PC-3 (cell line): ENCODE results near the gene AGPAT4. TPM values are rescaled to one million over a fixed set of nuclear protein-coding genes. Genes with fewer than 3 reads are reported as not detected.

Experiments
- ATAC-seq: fragments of 200-7000 bp; cut with Tn5 transposase; 2 replicates; pipeline ENCODE4 v1.9.1; 2020; ENCODE audit warnings: mild to moderate bottlenecking, moderate library complexity
- BruUV-seq: library from RNA; stranded (reverse); fragments of 400-500 nt; replicated peaks from 2 replicates; lab custom pipeline; 2021; lab: Mats Ljungman, UMichigan
- CTCF ChIA-PET: fragments of 300-600 bp; sonication (Branson Sonifier 250); formaldehyde crosslinking; loops from one replicate; lab custom pipeline; 2022; ENCODE audit warnings: antibody characterized with exemption; lab: Charles Lee
- POLR2A ChIA-PET: fragments of 300-600 bp; sonication (Branson Sonifier 250); formaldehyde crosslinking; loops from one replicate; lab custom pipeline; 2022; ENCODE audit warnings: antibody characterized with exemption; ENCODE audit not compliant: unreplicated experiment; lab: Charles Lee
- DNase-seq: peaks from one replicate; pipeline ENCODE4 v3.0.0-alpha.2; 2015
- H2AFZ ChIP-seq: fragments of 300-600 bp; sonication (generic); 2 replicates; pipeline ENCODE4 v1.6.0; 2016; ENCODE audit warnings: antibody characterized with exemption, low read length
- H3F3A ChIP-seq: fragments of 300-600 bp; sonication (generic); one replicate; pipeline ENCODE4 v1.6.0; 2017; ENCODE audit warnings: antibody characterized with exemption, low read length, control low read depth, mild to moderate bottlenecking; ENCODE audit not compliant: unreplicated experiment
- H3K27ac ChIP-seq: fragments of 300-600 bp; sonication (generic); 2 replicates; pipeline ENCODE4 v1.5.1; 2016; ENCODE audit warnings: mild to moderate bottlenecking, low read length
- H3K27me3 ChIP-seq: fragments of 300-600 bp; sonication (generic); 2 replicates; pipeline ENCODE4 v1.6.1; 2016; ENCODE audit warnings: low read length, mixed read lengths
- H3K36me3 ChIP-seq: fragments of 300-600 bp; sonication (generic); 2 replicates; pipeline ENCODE4 v1.6.1; 2016; ENCODE audit warnings: low read depth, mixed run types, low read length, mixed read lengths
- H3K4me1 ChIP-seq: fragments of 300-600 bp; sonication (generic); 2 replicates; pipeline ENCODE4 v1.5.1; 2016; ENCODE audit warnings: low read length; ENCODE audit not compliant: insufficient read depth
- H3K4me2 ChIP-seq: fragments of 300-600 bp; sonication (generic); 2 replicates; pipeline ENCODE4 v1.6.0; 2016; ENCODE audit warnings: low read length
- H3K4me3 ChIP-seq: fragments of 300-600 bp; sonication (generic); 2 replicates; pipeline ENCODE4 v1.5.1; 2016; ENCODE audit warnings: mild to moderate bottlenecking, low read length, mixed read lengths
- H3K79me2 ChIP-seq: fragments of 300-600 bp; sonication (generic); 2 replicates; pipeline ENCODE4 v1.6.1; 2017; ENCODE audit warnings: low read length, mixed read lengths
- H3K9ac ChIP-seq: fragments of 300-600 bp; sonication (generic); 2 replicates; pipeline ENCODE4 v1.6.0; 2016; ENCODE audit warnings: mild to moderate bottlenecking, low read length
- H3K9me2 ChIP-seq: fragments of 300-600 bp; sonication (generic); replicated peaks from 2 replicates; pipeline ENCODE4 v1.6.1; 2016; ENCODE audit warnings: mixed run types, low read length, mixed read lengths
- H3K9me3 ChIP-seq: fragments of 300-600 bp; sonication (generic); 2 replicates; pipeline ENCODE4 v1.6.1; 2016; ENCODE audit warnings: low read length, mixed read lengths
- H4K20me1 ChIP-seq: fragments of 300-600 bp; sonication (generic); 2 replicates; pipeline ENCODE4 v1.6.1; 2016; ENCODE audit warnings: low read length, mixed read lengths
- CTCF ChIP-seq: fragments of 300-600 bp; sonication (generic); conservative IDR thresholded peaks from 2 replicates; pipeline ENCODE4 v1.5.1; 2017; ENCODE audit warnings: antibody characterized with exemption, low read depth, mild to moderate bottlenecking, low read length
- EZH2 ChIP-seq: fragments of 300-600 bp; sonication (generic); IDR thresholded peaks from one replicate; pipeline ENCODE4 v1.6.1; 2017; ENCODE audit warnings: antibody characterized with exemption, mild to moderate bottlenecking, low read length; ENCODE audit not compliant: unreplicated experiment
- EZH2phosphoT487 ChIP-seq: fragments of 300-600 bp; sonication (generic); IDR thresholded peaks from 2 replicates; pipeline ENCODE4 v1.6.1; 2018; ENCODE audit warnings: mild to moderate bottlenecking, antibody characterized with exemption, low read length, borderline replicate concordance
- intact Hi-C: fragments of 100-400 bp; cut with micrococcal nuclease; formaldehyde crosslinking; loops from 2 replicates; pipeline ENCODE4 v1.9.0; 2023
- total RNA-seq: library from RNA; depleted of rRNA; stranded (reverse); fragments of >200 nt; gene quantifications from 2 replicates; pipeline ENCODE4 v1.2.3, GENCODE V29; 2014

AGPAT4 gene
- total RNA-seq, 1 experiment from 2014 or later = 3.8 TPM

GRCh38 chr6:161164182-161164625 is 109.7 kb downstream of the AGPAT4 start:
- TF ChIP-seq CTCF (no peak), EZH2 (no peak), EZH2phosphoT487 (no peak)
- Histone ChIP-seq H4K20me1 (no peaks in the 10 kb centered on the region), H2AFZ (no peak overlapping the region), H3K9me3 (no peaks in the 10 kb centered on the region), H3K9me2 (no peaks in the 10 kb centered on the region), H3K27ac (no peak overlapping the region), H3K4me2 (no peak overlapping the region), H3K4me1 (peaks cover 12% of the 10 kb centered on the region), H3K79me2 (no peaks in the 10 kb centered on the region), H3F3A (no peaks in the 10 kb centered on the region), H3K36me3 (no peaks in the 10 kb centered on the region), H3K4me3 (no peak overlapping the region), H3K9ac (no peak overlapping the region), H3K27me3 (no peaks in the 10 kb centered on the region)
- ChIA-PET POLR2A (no interaction called here), CTCF (no interaction called here)
- BruUV-seq = no TSS peak
- no peak for ATAC-seq
- intact Hi-C loops = no loop called here
- no peak for DNase-seq

- CTCF ChIA-PET = no interaction called here
- Histone ChIP-seq H3K27me3 (no peaks in the 10 kb centered on the region), H3K4me3 (no peak overlapping the region), H3K9me3 (no peaks in the 10 kb centered on the region), H3K9me2 (no peaks in the 10 kb centered on the region), H3K27ac (no peak overlapping the region), H4K20me1 (no peaks in the 10 kb centered on the region), H3K9ac (no peak overlapping the region), H3K4me2 (no peak overlapping the region), H3K4me1 (peaks cover 6% of the 10 kb centered on the region), H2AFZ (no peak overlapping the region), H3F3A (no peaks in the 10 kb centered on the region), H3K79me2 (no peaks in the 10 kb centered on the region), H3K36me3 (no peaks in the 10 kb centered on the region)
- BruUV-seq = no TSS peak
- TF ChIP-seq EZH2phosphoT487 (no peak), EZH2 (no peak), CTCF (no peak)
- intact Hi-C loops = no loop called here
- POLR2A ChIA-PET = no interaction called here
- DNase-seq = no peak
- ATAC-seq = no peak
These were observed 110.2 kb downstream of the AGPAT4 start for GRCh38 chr6:161163466-161164181.

- Histone ChIP-seq H3K9me2 (no peaks in the 10 kb centered on the region), H3K27me3 (no peaks in the 10 kb centered on the region)
- CTCF ChIA-PET = no interaction called here
These were observed 111.1 kb downstream of the AGPAT4 start for GRCh38 chr6:161162722-161163121.

More at GRCh38 chr6:161162722-161163121, 111.1 kb downstream of the AGPAT4 start:
- no peaks in the 10 kb centered on the region for H3K79me2 ChIP-seq
- H2AFZ ChIP-seq = no peak overlapping the region
- no peak for DNase-seq
- TF ChIP-seq EZH2 = no peak
- no peak for TF ChIP-seq CTCF
- TF ChIP-seq EZH2phosphoT487 = no peak
- no peak for ATAC-seq
- H3K27ac ChIP-seq = no peak overlapping the region
- no peaks in the 10 kb centered on the region for H3K4me1 ChIP-seq
- no peak overlapping the region for H3K4me2 ChIP-seq
- intact Hi-C loops = no loop called here
- no peaks in the 10 kb centered on the region for H3K9me3 ChIP-seq
- POLR2A ChIA-PET = no interaction called here
- no peaks in the 10 kb centered on the region for H3F3A ChIP-seq
- no peaks in the 10 kb centered on the region for H4K20me1 ChIP-seq
- no peak overlapping the region for H3K4me3 ChIP-seq
- no TSS peak for BruUV-seq
- H3K9ac ChIP-seq = no peak overlapping the region
- no peaks in the 10 kb centered on the region for H3K36me3 ChIP-seq
